Dermis microvascular lymphatic vessel endothelial cell (primary cell): Measurements from ENCODE around the gene EPC2. TPM values are rescaled to one million over a fixed set of nuclear protein-coding genes. Genes with fewer than 3 reads are reported as not detected.
"Not testable (repeated sequence)": the region's sequence is repeated elsewhere in the genome, so short reads cannot be mapped to it uniquely, and the experiment has no call there.

Source experiments
- DNase-seq, 2 donors: peaks; one replicate each; pipeline versions ENCODE4 v3.0.0 to v3.0.0-alpha.2; 2010; ENCODE audit warnings: low read depth in 2 of 2
- total RNA-seq: library from RNA; depleted of rRNA; stranded (reverse); fragments of >200 nt; gene quantifications from 2 replicates; pipeline ENCODE4 v1.2.1, GENCODE V29; 2014

The EPC2 gene
- total RNA-seq, 1 donor from 2014 or later: 13.6 TPM

- no peak for DNase-seq
These were observed 26.2 kb downstream of the EPC2 start for GRCh38 chr2:148670773-148671172.

GRCh38 chr2:148674063-148675020 lies 29.8 kb downstream of the EPC2 start:
- DNase-seq: peak in 1 of 2 donors; percentile 30

GRCh38 chr2:148675708-148676107 lies 31.2 kb downstream of the EPC2 start:
- DNase-seq: peak in 1 of 2 donors; percentile 64

GRCh38 chr2:148678302-148679179 lies 34.0 kb downstream of the EPC2 start:
- DNase-seq: not testable (repeated sequence)

GRCh38 chr2:148680462-148680861 lies 35.9 kb downstream of the EPC2 start:
- DNase-seq: no peak

- DNase-seq: no peak
These were observed 36.9 kb downstream of the EPC2 start for GRCh38 chr2:148681443-148681842.

- not testable (repeated sequence) for DNase-seq
These were observed 37.3 kb downstream of the EPC2 start for GRCh38 chr2:148681862-148682261.

- DNase-seq: no peak
These were observed 40.0 kb downstream of the EPC2 start for GRCh38 chr2:148684507-148684906.

GRCh38 chr2:148687543-148687942 lies 43.0 kb downstream of the EPC2 start:
- no peak for DNase-seq

GRCh38 chr2:148688011-148688410 lies 43.5 kb downstream of the EPC2 start:
- not testable (repeated sequence) for DNase-seq

GRCh38 chr2:148696985-148697384 lies 52.4 kb downstream of the EPC2 start:
- no peak for DNase-seq

GRCh38 chr2:148699830-148700229 lies 55.3 kb downstream of the EPC2 start:
- DNase-seq: no peak

GRCh38 chr2:148701039-148701438 lies 56.5 kb downstream of the EPC2 start:
- no peak for DNase-seq

GRCh38 chr2:148701877-148702276 lies 57.3 kb downstream of the EPC2 start:
- DNase-seq: no peak

- DNase-seq: no peak
These were observed 57.9 kb downstream of the EPC2 start for GRCh38 chr2:148702475-148702874.

GRCh38 chr2:148704247-148704646 lies 59.7 kb downstream of the EPC2 start:
- no peak for DNase-seq

- DNase-seq: no peak
These were observed 71.9 kb downstream of the EPC2 start for GRCh38 chr2:148716378-148716920.

GRCh38 chr2:148718039-148718438 lies 73.5 kb downstream of the EPC2 start:
- no peak for DNase-seq

- no peak for DNase-seq
These were observed 74.7 kb downstream of the EPC2 start for GRCh38 chr2:148719195-148719749.

- DNase-seq: no peak
These were observed 75.4 kb downstream of the EPC2 start for GRCh38 chr2:148719941-148720436.

GRCh38 chr2:148720501-148721001 lies 76.0 kb downstream of the EPC2 start:
- DNase-seq: no peak
